ENCODE measurements around the gene EVI5.

DNA sequence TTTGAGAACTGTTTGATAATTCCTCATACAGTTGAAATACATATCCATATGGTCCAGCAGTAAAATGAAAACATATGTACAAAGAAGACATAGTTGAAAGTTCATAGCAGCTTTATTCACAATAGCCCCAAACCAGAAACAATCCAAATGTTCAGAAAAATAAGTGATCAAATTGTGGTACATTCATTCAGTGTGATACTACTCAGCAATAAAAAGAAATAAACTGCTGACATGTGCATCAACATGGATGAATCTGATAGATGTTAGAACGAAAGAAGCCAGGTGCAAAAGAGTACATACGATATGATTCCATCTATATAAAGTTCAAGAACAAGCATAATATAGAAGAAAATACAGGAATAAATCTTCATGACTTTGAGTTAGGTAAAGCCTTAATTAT lies 77.2 kb downstream of the EVI5 start:
- TF ChIP-seq CTBP1 (IDR thresholded peaks at IDR 0.05; ENCODE audit: borderline replicate concordance) (no peak), LEF1 (IDR thresholded peaks at IDR 0.05; ENCODE audit: borderline replicate concordance) (no peak), FOXA1 (IDR thresholded peaks at IDR 0.05) (no peak), SP1 (IDR thresholded peaks at IDR 0.05) (no peak), ELF4 (IDR thresholded peaks at IDR 0.05) (no peak), TARDBP (IDR thresholded peaks at IDR 0.05) (no peak), ARNT (IDR thresholded peaks at IDR 0.05) (no peak), NFRKB (IDR thresholded peaks at IDR 0.05) (no peak)

All from HEK293T (cell line).